ENCODE data around the gene GRIFIN. TPM values are rescaled to one million over a fixed set of nuclear protein-coding genes. Genes with fewer than 3 reads are reported as not detected.

Gene GRIFIN
- total RNA-seq, 6 donors from 2014 or later, result not detected

DNA sequence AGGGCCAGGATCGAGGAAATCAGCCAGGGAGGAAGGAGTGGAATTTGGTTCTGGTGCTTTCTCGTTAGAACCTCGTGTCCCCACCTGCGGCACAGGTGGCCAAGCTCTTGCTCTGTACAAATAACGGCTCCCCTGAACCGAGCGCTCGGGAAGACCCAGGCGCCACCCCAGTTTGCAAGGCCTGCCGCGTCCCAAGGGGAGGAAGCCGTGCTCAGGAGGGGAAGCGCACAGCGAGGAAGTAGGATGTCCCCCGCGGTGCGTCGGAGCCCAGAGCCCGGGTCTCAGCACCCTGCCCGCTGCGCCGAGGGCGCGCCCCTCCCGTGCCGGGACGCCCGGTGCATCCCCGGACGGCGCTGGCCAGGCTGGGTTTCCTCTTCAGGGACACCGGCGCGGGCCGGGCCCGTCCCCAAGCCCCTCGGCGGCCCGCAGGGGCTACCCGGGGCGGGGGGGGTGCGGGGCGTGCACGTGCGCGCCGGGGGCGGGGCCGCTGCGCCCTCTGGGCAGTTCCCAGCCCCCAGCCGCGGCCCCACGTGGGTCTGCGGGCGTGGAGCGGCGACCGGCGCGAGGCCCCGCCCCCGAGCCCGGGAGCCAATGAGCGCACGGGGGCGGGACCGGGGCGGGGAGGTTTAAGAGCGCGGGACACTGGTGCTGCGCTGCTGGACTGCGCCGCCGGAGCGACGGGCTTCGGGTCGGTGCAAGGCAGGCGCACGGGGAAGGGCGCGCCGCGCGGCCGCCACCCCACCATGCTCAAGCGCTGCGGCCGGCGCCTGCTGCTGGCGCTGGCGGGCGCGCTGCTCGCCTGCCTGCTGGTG, 43.1 kb upstream of the GRIFIN start, which contains the start of gene LFNG:
LFNG (plus strand) TSS at position 656 of the 812 bp plus-strand sequence; CDS start at position 744, 88 bp downstream.
- H3K9me3 ChIP-seq, result no peaks in the 10 kb centered on the region
- DNase-seq (peak; percentile 86 to 97), ATAC-seq (ENCODE audit: low FRiP score in 2 of 2) (peak; percentile 73 to 90)
- peak within 1 kb of the TSS; percentile 83 to 96 (median 90) for H3K27ac ChIP-seq
- peaks cover 0 to 3% (median 1%) of the 10 kb centered on the region in 4 donors for H3K27me3 ChIP-seq
- peaks cover 52 to 58% (median 53%) of the 10 kb centered on the region in 4 donors for H3K4me1 ChIP-seq
- H3K36me3 ChIP-seq, result no peaks in the 10 kb centered on the region
- TF ChIP-seq, protein P1, sequence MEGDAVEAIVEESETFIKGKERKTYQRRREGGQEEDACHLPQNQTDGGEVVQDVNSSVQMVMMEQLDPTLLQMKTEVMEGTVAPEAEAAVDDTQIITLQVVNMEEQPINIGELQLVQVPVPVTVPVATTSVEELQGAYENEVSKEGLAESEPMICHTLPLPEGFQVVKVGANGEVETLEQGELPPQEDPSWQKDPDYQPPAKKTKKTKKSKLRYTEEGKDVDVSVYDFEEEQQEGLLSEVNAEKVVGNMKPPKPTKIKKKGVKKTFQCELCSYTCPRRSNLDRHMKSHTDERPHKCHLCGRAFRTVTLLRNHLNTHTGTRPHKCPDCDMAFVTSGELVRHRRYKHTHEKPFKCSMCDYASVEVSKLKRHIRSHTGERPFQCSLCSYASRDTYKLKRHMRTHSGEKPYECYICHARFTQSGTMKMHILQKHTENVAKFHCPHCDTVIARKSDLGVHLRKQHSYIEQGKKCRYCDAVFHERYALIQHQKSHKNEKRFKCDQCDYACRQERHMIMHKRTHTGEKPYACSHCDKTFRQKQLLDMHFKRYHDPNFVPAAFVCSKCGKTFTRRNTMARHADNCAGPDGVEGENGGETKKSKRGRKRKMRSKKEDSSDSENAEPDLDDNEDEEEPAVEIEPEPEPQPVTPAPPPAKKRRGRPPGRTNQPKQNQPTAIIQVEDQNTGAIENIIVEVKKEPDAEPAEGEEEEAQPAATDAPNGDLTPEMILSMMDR (IDR thresholded peaks at IDR 0.05), result peak in 4 of 6 experiments; percentile 10 to 28 (median 14)
- TF ChIP-seq EP300 (IDR thresholded peaks at IDR 0.05) (no peak), POLR2AphosphoS5 (IDR thresholded peaks at IDR 0.05) (peak; percentile 78 to 96), POLR2A (IDR thresholded peaks at IDR 0.05) (peak in 3 of 4 donors; percentile 57 to 98 (median 91))
- H3K4me3 ChIP-seq, result peak within 1 kb of the TSS; percentile 8 to 71 (median 62)
- WGBS, 2 donors, result 0% methylated on average over 4 to 15 of the region's 95 CpGs

DNA sequence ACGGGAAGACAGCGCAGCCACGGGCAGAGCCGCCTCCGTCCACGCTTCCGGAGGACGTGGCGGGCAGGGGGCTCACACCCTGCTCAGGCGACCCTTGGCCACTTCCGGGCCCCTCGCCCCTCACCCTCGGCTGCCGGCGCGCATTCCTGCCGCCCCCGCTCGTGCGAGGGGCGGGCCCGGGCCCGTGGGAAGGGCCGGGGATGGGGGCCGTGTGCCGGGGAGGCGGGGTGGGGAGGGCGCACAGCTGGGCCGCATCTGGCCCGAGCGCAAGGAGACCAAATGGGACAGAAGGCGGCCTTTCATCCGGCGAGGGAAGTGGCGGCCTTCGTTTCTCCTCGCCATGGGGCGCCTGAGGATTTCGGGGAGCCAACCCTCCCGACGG, 42.5 kb upstream of the GRIFIN start:
- H3K9me3 ChIP-seq, result no peaks in the 10 kb centered on the region
- WGBS, 2 donors, result 9 to 31% methylated on average over 7 to 13 of the region's 41 CpGs
- TF ChIP-seq POLR2A (IDR thresholded peaks at IDR 0.05) (no peak), POLR2AphosphoS5 (IDR thresholded peaks at IDR 0.05) (no peak), EP300 (IDR thresholded peaks at IDR 0.05) (no peak)
- TF ChIP-seq, protein P1 (IDR thresholded peaks at IDR 0.05), result no peak
- peaks cover 0 to 3% (median 0%) of the 10 kb centered on the region in 4 donors for H3K27me3 ChIP-seq
- ATAC-seq (ENCODE audit: low FRiP score in 2 of 2), result no peak
- peak overlapping the region; percentile 1 to 65 (median 52) for H3K27ac ChIP-seq
- H3K4me3 ChIP-seq, result peak overlapping the region in 3 of 4 donors; percentile 56 to 71 (median 68)
- peak in 1 of 2 donors; percentile 83 for DNase-seq
- peaks cover 46 to 52% (median 47%) of the 10 kb centered on the region in 4 donors for H3K4me1 ChIP-seq
- H3K36me3 ChIP-seq, result no peaks in the 10 kb centered on the region

DNA sequence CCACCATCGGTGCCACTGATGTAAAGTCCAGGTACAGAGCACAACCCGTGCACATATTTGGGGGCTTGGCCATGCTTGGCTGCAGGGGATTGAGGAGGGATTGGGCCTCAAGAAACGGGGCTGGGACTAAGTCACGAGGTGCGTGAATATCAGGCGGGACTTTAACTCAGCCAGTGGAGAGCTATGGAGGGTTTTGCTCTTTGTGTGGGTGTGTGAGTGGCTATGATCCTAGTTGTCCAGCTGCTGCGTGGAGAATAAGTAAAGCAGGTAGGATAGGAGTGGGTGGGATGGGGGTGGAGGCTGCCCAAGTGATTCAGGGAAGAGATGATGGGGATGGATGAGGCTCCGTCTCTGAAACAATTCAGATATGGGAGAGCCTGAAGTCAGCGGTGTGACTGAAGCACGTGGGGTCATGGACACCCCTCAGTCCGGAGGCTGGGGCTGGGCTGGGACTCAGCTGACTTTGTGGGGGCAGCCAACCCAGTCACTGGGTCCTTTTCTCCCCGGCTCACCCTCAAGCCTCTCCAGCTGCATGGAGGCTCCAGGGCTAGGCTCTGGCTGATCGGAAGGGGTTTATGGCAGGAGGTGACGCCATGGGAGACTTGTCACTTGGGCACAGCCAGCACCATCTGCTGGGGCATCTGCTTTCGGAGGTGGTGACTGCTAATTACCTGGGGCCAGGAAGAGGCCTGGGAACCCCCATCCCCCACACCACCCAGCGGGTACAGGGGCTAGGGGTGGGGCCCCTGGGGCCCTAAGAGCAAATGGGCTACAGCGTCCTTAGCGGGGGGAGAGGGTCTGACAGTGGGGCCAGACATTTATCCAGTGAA, 41.7 kb upstream of the GRIFIN start:
- peaks cover 0 to 3% (median 0%) of the 10 kb centered on the region in 4 donors for H3K27me3 ChIP-seq
- peak overlapping the region in 1 of 4 donors; percentile 56 for H3K4me3 ChIP-seq
- WGBS, 2 donors, result 83 to 86% methylated on average over 13 to 18 of the region's 18 CpGs
- no peaks in the 10 kb centered on the region for H3K36me3 ChIP-seq
- DNase-seq (peak in 1 of 2 donors; percentile 35), ATAC-seq (ENCODE audit: low FRiP score in 2 of 2) (no peak)
- peaks cover 39 to 46% (median 41%) of the 10 kb centered on the region in 4 donors for H3K4me1 ChIP-seq
- TF ChIP-seq POLR2A (IDR thresholded peaks at IDR 0.05), result no peak
- TF ChIP-seq, protein P1 (IDR thresholded peaks at IDR 0.05), result no peak
- TF ChIP-seq POLR2AphosphoS5 (IDR thresholded peaks at IDR 0.05), result no peak
- no peak for TF ChIP-seq EP300 (IDR thresholded peaks at IDR 0.05)
- no peak overlapping the region for H3K27ac ChIP-seq
- H3K9me3 ChIP-seq, result no peaks in the 10 kb centered on the region

DNA sequence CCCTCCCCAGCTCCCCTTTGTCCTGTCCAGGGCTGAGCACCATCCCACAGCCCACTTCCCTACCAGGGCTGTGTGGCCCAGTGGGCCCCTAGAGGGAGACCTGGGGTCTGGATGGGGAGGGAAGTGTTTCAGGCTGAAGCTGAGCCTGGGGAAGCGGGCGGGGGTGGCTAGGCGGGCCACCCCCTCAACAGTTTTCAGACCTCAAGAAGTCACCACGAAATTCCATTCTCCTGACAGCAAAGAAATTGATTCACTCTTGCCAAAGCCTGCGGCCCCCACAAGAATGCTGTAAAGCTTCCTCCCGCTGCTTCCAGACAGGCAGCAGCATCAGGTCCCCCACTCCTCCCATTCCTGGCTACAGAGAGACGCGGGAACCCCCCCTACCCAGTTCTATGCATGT, 40.8 kb upstream of the GRIFIN start:
- 76 to 87% methylated on average over 6 to 8 of the region's 8 CpGs for WGBS, 2 donors
- no peak for ATAC-seq (ENCODE audit: low FRiP score in 2 of 2)

More for the DNA sequence above, 40.8 kb upstream of the GRIFIN start:
- no peaks in the 10 kb centered on the region for H3K36me3 ChIP-seq
- no peak for DNase-seq
- TF ChIP-seq POLR2AphosphoS5 (IDR thresholded peaks at IDR 0.05) (no peak), EP300 (IDR thresholded peaks at IDR 0.05) (no peak), POLR2A (IDR thresholded peaks at IDR 0.05) (no peak)
- TF ChIP-seq, protein P1 (IDR thresholded peaks at IDR 0.05), result no peak
- peaks cover 0 to 3% (median 0%) of the 10 kb centered on the region in 4 donors for H3K27me3 ChIP-seq
- H3K27ac ChIP-seq, result no peak overlapping the region
- H3K4me3 ChIP-seq, result no peak overlapping the region
- H3K4me1 ChIP-seq, result peaks cover 39 to 46% (median 41%) of the 10 kb centered on the region in 4 donors
- H3K9me3 ChIP-seq, result no peaks in the 10 kb centered on the region
